Stimulated activated CD4-positive, alpha-beta T cell treated with anti-CD3 and anti-CD28 coated beads, Interleukin-15, amount 100 ng/mL, for 48 hours (primary cell): Measurements from ENCODE around the gene SNX11.
A peak's percentile ranks its signal among the peaks of the same experiment; 100 is the strongest.

ENCODE experiments used
- DNase-seq, 2 donors: peaks; one replicate each; pipeline ENCODE4 v3.0.0-alpha.2; 2020; ENCODE audit warnings: low read depth in 2 of 2

Gene SNX11

GRCh38 chr17:48131216-48131824, 23.8 kb downstream of the SNX11 start:
- DNase-seq: peak in 1 of 2 donors; percentile 40

- no peak for DNase-seq
These were observed 24.8 kb downstream of the SNX11 start for GRCh38 chr17:48132385-48132784.

DNA sequence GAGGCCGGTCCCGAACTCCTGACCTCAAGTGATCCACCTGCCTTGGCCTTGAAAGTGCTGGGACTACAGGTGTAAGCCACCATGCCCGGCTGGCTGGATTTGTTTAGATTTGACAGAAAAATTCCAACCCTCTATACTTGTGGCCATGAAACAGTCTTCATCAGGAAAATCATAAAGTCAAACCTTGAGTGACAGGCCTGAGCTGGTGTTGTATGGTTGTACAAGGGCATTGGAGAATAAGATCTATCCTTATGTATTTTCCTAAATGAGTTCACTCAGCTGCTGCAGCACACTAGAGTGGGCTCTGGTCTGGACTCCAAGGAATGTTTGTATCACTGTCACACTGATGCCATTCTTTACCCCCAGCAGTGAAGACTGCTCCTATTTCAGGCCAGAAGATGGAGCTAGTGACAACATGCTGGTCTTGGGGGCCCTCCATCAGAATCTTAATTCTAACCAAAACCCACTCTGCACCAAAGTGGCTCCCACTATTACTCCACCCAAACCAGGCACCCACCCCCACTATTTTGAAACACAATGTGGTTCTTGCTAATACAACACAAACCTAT, 27.4 kb downstream of the SNX11 start:
- no peak for DNase-seq

GRCh38 chr17:48137656-48138055, 30.1 kb downstream of the SNX11 start:
- no peak for DNase-seq

GRCh38 chr17:48139944-48140343, 32.4 kb downstream of the SNX11 start:
- DNase-seq: no peak

DNA sequence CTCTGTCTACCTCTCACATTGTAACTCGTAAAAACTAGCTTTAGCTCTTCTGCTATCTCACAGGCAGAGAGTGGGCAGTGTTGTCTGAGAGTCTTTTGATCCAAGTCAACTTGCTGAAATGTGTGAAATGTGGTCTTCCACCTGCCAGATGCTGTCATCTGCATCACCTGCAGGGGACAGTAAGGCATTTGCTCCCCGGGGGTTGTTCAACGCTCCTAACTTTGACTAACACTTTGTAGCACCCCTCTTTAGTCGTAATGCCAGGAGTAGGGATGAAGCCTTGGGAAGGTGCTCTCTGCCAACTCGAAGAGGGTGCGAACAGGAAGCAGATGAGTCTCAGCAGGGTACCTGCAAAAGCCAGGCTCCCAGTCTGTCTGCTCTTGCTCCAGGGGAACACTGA, 36.1 kb downstream of the SNX11 start:
- no peak for DNase-seq

GRCh38 chr17:48144231-48144630, 36.7 kb downstream of the SNX11 start:
- DNase-seq: no peak

DNA sequence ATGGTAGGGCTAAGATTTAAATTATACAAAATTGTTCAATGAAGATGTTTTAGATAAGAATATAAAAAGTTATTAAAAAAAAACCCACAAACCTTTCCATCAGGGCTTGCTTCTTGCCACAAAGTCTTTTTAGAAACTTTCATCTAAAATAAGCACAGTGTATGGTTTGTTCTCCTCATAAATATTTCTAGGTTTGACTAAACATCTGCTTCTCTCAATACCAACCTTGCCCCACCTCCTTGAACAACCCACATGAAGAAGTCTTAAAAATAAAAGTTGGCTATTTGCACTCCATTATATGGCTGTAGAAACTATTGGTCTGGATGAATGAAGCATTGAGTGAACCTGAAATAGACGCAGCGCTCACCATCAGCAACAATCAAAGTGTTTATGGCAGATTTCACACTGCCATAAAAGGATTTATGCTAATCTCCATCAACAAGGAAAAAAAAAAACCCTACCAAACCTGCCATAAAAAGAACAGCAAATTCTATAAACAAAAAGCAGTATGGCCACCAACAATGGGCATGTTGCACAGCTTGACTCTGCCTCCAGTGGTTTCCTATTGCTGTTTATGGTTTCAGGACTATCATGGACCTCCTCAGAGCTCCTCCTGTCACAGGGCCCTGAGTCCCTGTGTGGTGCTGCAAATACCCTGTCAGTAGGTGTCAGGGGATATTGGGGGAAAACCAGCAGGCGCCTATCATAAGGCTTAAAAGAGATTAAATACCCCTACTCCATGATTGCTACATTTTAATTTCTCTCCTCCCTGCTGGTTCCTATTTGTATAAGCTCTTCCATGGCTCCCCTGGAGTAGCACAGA, 37.6 kb downstream of the SNX11 start:
- no peak for DNase-seq

DNA sequence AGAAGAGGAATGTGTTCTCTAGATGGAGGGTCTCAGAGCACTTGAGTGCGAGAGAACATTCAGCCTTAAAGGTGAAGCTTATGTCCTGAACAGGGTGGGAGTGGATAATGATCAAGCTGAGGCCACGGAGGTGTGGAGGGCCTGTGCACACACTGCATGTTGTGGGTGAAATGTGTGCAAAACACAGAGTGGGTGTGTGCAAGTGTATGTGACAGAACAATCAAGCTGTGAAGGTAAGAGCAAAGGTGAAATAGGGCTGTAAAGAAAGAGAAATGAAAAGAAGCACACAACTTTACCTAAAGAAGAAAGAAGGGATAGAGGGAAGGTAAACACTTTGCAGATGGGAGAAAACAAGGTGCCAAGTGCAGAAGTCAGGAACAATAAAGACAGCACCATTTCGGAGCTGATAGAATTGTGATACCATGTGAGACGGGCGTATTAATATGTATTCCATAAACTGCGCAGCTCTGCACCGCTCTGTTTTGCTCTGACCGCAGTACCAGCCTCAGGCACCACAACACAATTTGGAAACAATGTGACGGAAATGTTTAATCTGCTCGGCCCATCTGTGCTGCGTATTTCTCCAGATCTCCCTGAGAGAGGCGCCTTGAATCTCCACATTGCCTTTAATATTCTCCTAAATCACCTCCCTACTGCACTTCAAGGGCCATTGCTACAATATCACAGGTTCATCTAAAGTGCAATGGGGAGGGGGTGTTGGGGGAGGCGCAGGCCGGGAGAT, 40.6 kb downstream of the SNX11 start:
- no peak for DNase-seq

DNA sequence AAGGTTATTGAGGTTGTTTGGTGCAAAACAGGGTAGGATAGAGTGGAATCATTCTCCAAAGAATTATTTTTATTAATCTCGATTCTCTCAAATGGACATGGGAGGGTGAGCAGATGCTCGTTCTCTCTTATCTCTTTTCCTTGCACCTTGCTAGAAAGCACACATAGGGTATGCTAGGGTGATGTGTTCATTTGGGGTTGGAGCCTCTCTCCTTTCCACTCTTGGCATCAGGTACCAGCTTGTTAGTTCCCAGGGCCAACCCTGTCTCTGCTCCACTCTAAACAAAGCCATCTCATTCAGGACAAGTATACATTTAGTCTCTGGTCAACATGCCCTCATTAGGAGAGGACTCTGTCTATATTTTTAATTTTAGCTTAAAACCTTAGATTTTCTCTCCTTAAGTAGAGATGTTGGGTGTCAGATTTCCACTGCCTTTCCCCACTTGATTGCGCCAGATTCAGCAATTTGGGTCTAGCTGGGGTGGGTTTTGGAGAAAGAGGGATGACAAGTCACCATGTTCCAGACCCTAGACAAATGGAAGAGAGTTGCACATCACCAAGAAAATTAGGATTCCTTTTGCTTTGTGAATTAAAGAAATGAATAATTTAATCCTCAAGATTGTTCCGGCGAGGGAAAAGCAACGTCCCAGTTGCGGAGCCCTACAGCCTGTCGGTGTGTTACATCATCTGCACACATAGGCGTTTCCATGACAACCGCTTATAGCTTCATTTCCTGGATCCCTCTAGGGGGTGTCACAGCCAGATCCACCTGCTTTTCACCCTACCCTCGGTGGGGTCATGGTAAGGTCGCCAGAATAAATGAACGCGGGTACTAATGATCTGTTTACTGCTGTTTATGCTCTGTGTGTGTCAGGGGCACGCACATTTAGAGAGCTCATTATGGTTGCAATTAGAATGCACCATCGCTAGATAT, 41.6 kb downstream of the SNX11 start:
- no peak for DNase-seq

GRCh38 chr17:48149787-48150463, 42.4 kb downstream of the SNX11 start:
- DNase-seq: no peak

DNA sequence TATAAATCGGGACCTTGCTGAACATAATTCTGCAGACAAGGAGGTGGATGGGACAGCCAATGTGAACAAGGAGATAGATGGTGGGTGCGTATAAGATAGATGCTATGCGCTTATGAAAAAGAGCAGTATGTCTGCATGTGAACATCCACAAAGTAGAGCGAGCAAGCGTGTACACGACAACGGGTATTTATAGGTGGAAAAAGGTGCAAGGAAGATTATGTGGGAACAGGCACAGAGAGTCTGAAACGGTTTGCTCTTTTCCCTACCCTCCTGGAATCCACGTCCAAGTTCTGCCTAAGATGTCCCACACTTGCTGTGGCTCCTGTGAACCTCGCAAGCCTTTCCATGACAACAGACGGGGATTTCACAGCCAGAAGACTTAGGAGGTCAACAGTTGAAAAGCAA, 43.0 kb downstream of the SNX11 start:
- no peak for DNase-seq

- DNase-seq: no peak
These were observed 43.7 kb downstream of the SNX11 start for GRCh38 chr17:48151220-48151619.

- DNase-seq: no peak
These were observed 44.7 kb downstream of the SNX11 start for GRCh38 chr17:48152289-48152688.

DNA sequence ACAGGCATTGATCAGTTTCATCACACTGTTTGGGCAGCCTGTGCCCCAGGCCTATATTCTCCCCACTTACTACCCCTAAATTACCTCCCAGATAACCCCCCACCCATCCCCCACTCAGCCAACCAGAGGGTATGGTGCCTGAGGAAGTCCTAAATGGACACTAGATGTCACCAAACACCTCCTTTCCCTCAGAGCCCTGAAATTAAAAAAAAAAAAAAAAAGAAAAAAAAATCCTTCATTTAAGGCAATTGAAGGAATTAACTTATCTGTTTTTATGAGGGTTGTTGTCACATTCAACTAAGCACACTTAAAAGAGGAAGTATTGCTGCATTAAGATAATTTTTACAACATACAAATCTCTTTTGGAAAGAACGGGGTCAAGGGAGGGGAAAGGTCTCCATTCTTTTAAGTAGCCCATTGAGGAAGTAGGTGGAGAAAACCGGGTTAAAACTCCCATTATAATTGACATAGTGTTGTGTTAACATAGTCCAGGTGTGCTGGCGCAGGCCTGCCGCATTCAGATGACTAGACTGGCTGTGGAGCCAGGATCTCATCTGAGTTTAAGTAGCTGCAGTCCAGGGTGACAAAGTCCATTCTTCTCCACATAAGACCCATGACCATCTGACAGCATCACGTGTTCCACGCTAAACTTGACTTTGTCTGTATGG, 46.3 kb downstream of the SNX11 start:
- no peak for DNase-seq

GRCh38 chr17:48155889-48156611, 48.5 kb downstream of the SNX11 start:
- no peak for DNase-seq

GRCh38 chr17:48159232-48159631, 51.7 kb downstream of the SNX11 start:
- DNase-seq: no peak

- no peak for DNase-seq
These were observed 52.9 kb downstream of the SNX11 start for GRCh38 chr17:48160177-48161081.
